Measurements from ENCODE around the gene HOXB9.

DNA sequence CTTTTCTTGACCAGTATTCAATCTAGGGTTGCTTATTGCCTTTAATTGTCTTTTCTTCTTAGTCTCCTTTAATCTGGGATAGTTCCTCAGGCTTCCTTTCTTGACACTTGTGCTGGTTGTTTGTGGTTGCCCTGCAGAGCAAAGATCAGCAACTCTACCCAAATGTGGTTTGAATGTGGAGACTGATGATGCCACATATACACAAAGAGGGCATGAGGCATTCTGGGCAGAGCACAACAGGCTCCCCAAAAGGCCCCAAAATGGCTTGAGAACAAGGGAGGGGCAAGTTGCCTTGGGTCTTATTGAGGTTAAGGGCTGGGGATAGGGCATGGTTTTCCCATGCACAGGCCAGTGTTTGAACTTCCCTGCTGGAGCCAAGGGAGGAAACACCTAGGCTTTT, 29.8 kb upstream of the HOXB9 start:
- TF ChIP-seq CTCF (IDR thresholded peaks at IDR 0.05; ENCODE audit: low read length), result no peak
- no peak for TF ChIP-seq EZH2phosphoT487 (IDR thresholded peaks at IDR 0.05; ENCODE audit: low read length)

Measured in MM.1S (cell line).